Right renal pelvis (tissue), 4 donors: ENCODE measurements around the gene URM1. TPM values are rescaled to one million over a fixed set of nuclear protein-coding genes. Genes with fewer than 3 reads are reported as not detected.
"Not testable (repeated sequence)": the region's sequence is repeated elsewhere in the genome, so short reads cannot be mapped to it uniquely, and the experiment has no call there.

Experiments
- DNase-seq, 4 donors: peaks; one replicate each; pipeline ENCODE4 v3.0.0-alpha.2; 2013; ENCODE audit warnings: low read depth in 4 of 4, low spot score in 3 of 4, missing footprints in 1 of 4
- polyA plus RNA-seq, 4 donors: library from polyadenylated mRNA; unstranded; fragments of 120-200 nt; gene quantifications; one replicate each; pipeline ENCODE4 v1.2.1, GENCODE V29; 2013; ENCODE audit not compliant: insufficient read length in 4 of 4

Gene URM1
- polyA plus RNA-seq, 4 donors, result 52.0 to 65.8 (median 58.0) TPM

DNA sequence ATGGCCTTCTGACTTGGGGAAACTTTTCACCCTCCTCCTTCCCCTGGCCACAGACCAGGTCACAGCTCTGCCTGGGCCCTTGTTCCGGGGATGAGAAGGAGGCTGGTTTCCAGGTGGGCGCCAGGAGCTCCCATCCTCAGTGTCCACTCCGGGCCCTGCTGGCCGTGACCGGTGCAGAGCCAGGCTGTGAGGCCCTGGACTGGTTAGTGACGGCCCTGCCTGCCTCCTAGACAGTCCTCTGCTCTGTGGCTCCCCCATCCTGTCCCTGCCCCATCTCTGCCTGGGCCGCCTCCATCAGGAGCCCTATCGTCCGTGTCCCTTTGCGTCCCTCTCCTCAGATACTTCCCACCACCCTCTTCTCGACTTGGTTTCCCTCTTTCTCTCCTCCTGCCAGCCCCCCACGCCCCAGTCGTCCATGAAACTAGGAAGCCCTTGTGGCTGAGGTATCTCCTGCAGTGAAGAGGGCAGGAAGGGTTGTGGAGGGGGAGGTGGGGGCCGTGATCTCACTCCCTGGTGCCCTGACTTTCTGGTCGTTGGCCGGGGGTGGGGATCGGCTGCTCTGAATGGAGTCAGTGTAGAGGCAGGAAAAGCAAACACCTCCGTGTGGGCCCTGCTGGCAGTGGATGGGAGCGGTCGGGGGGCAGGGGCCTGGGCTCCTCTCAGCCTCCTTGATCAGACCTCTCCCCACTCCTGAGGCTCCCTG, 34.1 kb downstream of the URM1 start:
- DNase-seq, result no peak

DNA sequence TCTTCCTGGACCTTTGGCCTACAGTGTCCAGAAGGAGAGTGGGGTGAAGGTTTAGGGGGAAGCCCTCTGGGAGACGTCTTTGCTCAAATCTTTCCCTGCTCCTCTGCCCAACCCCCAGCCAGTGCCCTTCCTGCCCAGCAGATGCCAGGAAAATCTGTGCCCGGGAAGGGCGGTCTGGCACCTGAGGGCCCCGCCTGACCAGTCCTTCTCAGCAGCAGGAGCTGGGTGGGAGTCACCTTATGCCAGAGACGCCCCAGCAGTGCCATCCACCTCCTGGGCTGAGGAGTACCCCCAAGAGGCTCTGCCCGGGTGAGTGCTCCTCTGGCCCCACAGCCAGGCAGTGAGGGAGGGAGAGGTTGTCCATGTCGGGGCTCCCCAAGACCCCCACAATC, 34.6 kb downstream of the URM1 start:
- no peak for DNase-seq

DNA sequence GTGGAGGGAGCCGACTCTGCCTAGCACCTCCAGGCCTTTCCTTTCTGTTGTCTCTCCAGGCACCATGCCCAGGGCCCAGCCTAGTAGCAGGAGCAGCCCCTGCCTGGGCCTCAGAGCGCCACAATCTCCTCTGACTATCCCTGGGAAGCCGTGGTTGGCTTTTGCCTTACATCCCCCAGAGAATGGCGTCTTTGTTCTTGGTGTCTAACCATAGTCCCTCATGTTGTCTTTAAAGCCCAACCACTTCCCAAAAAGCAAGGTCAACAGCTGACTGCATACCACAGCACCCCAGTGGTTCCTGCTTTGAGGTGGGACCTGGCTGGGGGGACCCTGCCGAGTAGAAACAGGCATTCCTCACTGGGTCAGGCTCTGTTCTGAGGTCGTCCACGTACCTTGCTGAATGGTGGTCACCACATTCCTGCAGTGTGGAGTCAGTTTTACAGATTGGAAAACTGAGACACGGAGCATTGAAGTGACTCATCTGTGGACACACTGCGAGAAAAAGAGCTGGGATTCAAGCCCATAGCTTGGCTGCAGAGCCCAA, 35.7 kb downstream of the URM1 start:
- no peak for DNase-seq

DNA sequence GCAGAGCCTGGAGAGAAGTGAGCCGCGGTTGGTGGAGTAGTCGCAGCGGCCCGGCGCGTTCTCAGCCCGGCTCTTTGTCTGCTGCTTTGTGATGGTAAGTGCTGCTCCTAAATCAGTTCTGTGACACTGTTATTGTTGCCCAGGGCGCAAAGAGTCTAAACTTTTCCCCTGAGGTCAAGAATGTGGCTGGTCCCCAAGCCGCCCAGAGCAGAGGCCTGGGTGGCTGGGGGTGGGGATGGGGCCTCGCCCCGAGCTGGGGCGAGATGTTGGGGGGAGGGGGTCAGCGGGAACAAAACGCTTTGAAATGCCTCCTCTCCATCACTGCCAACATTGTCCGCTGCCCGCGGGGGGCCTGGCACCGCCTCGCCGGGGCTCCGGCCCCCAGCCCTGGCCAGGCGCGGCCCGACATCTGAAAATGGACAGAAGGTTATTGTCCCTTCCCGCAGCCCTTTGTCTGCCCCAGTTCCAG, 37.8 kb downstream of the URM1 start:
- DNase-seq, result no peak

DNA sequence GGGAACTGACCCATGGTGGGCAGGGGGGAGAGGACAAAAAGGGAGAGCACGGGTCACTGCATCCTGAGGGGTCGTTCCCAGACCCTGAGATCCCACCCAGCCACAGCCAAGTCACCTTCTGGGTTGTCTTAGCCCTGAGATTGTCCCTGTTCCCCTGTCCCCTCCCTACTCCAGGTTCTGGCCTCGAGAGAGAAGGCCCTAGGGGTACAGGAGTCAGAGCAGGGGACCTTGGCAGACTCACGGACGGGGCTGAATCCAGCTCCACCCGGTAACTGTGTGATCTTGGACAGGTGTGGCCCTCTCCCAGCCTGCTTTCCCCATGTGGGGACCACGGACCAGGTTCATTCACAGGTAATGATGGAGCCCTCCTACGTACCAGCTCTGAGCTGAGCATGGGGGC, 38.3 kb downstream of the URM1 start:
- DNase-seq, result no peak

DNA sequence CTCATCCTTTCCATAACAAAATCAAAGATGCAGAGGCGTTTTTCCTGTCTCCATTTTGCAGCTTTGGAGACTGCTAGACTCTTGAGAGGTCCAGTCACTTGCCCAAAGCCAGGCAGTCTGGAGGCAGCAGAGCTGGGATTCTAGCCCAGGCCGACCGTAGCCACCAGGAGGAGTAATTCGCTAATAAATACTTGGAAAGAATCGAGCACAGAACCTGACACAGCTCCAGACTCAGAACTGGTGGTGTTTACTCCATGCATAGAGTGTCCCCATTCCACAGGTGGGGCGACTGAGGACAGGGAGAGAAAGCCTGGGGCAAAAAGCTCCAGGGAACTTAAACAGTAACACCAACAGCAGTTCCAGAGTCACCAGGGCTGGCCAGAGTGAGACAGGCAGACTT, 38.8 kb downstream of the URM1 start:
- DNase-seq, result no peak

DNA sequence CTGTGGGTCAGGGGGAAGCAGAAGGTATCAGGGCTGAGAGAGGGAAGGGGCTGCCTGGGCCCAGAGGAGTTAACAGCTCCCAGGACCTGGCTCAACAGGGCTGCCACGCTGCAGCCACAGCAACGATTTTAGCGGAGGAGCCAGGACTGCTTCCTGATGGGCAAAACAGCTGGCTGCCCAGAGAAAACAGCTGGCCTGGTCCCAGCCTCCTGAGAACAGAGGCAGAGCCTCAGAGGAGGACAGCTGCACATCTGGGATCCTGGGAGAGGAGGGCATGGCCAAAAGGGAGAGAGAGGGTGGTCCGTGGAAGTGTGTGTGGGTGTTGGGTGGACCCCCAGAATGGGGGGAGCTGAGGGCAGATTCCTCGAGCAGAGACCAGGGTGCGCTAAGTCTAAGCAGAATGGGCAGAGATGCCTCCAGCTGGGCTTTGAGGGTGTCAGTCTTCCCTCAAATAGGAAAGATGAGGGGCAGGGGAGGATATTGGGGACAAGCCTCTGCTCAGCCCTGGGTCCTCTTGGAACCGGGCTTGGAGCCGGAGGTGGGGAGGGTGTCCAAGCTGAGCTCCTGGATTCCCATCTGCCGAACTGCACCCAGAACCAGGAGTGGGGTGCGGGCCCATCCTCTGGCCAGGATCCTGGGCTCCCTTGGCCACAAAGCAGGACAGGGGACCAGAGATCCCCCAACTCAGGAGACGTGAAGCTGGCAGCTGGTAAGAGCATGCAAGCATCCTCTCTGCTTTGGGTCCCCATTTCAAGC, 40.4 kb downstream of the URM1 start:
- DNase-seq, result no peak

DNA sequence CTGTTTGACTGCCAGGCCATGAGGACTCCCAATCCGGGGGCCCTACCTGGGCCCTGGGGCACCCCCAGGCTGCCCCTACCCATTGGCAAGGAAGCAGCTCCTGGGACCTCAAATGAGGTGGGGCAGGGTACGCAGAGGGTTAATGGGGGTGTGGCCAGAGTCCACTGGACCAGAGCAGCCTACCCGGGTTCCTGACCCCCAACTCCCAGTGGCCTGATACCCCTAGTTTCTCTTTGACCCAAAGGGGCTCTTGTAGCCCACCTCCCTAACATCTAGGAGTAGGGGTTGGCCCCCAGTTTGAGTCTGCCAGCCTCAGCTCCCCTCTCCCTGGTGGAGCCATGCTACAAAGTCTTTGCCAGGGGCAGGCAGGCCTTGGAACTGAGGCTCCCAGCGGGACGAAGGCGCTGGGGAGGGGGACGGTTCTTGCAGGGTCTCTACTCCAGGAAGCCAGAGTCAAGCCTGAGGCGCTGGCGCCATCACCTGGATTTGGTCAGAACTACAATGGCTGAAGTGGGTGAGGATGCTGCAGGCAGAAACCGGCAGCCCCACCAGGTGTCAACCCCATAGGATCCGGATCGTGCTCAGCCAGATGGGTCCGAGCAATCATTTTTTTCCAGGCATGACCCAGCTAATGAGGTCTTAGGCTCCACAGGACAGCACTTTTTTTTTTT, 41.1 kb downstream of the URM1 start:
- DNase-seq, result no peak

DNA sequence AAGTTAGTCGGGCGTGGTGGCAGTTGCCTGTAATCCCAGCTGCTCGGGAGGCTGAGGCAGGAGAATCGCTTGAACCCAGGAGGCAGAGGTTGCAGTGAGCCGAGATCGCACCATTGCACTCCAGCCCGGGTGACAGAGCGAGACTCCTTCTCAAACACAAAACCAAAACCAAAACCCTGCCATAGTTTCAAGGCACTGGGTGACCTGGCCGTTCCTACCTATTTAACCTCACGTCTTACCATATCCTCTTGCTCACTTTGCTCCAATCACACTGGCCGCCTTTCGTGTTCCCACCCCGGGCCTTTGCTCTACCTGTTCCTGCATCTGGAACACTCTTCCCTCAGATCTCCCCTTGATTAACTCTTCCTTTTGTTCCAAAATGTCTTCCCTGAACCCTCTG, 42.6 kb downstream of the URM1 start:
- not testable (repeated sequence) for DNase-seq

DNA sequence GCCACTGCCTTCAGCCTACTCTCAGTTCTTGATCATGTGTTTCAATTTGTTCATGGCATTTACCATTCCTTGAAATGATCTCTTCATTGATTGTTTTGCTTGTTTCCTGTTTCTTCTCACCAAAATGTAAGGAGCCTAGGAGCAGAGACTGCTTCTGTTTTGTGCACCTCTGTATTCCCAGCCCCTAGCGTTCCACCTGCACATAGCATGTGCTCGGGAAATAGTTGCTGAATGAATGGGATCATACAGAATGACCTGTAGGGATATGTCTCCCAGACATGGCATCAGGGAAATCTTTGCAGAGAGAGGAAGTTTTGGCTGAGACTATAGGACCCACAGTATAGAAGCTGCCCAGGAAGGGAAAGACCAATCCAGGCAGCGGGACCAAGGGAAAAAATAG, 43.3 kb downstream of the URM1 start:
- DNase-seq, result no peak

DNA sequence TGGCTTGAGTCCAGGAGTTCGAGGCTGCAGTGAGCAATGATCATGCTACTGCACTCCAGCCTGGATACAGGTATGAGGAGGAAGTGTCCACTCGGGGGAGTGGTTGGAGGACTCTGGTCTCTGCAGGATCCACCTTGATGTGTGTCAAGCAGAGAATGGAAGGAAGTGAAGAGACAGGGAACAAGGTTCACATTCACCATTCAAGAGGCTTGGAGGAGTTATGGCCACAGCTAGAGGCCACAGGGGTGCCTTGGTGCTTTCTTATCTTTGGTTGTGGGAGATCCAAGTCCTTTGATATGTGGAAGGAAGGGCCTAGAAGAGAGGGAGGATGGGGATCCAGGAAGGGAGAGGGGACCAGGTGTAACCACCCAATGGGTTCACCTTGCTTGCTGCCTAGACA, 44.1 kb downstream of the URM1 start:
- DNase-seq, result no peak

DNA sequence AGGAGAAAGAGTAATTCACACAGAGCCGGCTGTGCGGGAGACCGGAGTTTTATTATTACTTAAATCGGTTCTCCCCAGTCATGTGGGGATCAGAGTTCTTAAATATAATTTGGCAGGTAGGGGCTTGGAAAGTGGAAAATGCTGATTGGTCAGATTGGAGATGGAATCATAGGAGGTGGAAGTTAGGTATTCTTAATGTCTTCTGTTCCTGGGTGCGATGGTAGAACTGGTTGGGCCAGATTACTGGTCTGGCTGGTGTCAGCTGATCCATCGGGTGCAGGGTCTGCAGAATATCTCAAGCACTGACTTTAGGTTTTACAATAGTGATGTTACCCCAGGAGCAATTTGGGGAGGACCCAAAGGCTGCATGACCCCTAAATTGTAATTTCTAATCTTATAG, 44.8 kb downstream of the URM1 start:
- DNase-seq, result no peak

DNA sequence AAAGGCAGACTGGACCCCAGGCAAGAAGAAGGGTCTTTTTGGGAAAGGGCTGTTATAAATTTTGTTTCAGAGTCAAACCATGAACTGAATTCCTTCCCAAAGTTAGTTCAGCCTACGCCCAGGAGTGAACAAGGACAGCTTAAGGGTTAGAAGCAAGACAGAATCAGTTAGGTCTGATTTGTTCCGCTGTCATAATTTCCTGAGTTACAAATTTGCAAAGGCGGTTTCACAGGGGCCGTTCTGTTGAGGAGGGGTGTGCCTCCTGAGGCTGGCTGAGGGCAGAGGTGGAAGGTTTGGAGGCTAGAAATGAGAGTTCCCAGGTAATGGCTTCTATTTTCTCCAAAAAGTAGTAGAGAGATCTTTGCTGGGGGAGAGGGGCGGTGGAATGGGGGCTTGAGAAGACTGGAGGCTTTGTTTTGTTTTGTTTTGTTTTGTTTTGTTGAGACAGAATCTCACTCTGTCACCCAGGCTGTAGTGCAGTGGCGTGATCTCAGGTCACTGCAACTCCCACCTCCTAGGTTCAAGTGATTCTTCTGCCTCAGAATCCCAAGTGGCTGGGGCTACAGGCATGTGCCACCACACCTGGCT, 45.4 kb downstream of the URM1 start:
- DNase-seq, result no peak

DNA sequence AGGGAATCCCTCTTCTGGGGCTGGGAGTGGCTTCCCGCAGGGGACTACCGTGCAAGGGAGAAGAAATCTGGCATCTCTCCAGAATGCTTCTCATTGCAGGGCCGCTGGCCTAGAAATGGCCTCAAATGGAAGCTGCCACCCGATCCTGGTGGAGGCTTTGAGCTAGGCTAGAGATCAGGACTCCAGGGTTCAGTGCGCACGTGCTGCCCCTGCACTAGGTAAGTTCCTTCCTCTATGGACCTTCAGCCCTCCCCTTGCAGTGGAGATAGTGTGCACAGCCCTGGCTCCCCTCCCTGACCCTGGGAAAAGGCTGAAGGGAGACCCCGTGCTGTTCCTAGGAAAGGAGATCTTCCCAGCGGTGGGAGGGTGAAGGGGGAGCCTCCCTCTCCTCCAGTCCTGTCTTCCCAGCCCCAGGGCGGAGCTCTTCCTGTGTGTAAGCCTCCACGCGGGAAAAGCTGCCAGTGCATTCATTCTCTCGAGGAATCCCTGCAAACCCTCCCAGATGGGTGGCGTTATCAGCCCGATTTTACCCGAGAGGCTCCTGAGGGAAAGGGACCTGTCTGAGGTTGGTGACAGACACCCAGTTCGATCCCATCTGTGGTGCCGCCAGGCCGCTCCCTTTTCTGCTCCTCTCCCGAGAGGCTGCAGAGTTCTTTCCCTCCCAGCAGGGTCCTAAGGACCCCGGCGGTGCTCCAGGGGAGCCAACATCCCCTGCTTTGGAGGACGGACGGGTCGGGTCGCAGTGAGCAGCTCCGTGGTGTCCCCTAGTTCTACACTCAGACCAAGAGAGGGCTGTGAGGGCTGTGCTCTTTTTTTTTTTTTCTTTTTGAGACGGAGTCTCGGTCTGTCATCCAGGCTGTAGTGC, 48.1 kb downstream of the URM1 start:
- DNase-seq, result no peak

DNA sequence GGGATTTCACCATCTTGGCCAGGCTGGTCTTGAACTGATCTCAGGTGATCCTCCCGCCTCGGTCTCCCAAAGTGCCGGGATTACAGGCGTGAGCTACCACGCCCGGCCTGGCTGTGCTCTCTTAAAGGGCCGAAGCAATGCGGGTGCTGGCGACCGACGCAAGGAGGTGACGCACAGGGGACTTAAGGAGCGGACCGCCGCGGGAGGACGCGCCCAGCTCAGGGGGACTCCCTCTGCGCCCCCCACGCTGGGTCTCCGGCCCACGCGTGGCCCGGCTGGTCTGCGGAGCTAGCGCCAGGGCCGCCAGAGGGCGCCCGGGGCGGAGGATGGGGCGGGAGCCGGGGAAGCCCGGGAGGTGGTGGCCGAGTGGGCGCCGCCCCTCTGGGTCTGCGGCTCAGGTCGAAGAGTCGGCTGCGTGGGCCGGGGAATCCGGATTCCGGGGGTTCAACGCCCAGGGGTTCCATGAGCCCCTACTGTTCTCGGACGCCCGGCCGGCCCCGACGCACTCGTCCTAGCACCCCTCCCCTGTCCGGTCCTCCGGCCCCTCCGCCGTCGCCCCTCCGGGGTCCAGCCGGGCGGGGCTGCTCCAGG, 49.0 kb downstream of the URM1 start:
- peak in 3 of 4 donors; percentile 54 to 67 (median 60) for DNase-seq

DNA sequence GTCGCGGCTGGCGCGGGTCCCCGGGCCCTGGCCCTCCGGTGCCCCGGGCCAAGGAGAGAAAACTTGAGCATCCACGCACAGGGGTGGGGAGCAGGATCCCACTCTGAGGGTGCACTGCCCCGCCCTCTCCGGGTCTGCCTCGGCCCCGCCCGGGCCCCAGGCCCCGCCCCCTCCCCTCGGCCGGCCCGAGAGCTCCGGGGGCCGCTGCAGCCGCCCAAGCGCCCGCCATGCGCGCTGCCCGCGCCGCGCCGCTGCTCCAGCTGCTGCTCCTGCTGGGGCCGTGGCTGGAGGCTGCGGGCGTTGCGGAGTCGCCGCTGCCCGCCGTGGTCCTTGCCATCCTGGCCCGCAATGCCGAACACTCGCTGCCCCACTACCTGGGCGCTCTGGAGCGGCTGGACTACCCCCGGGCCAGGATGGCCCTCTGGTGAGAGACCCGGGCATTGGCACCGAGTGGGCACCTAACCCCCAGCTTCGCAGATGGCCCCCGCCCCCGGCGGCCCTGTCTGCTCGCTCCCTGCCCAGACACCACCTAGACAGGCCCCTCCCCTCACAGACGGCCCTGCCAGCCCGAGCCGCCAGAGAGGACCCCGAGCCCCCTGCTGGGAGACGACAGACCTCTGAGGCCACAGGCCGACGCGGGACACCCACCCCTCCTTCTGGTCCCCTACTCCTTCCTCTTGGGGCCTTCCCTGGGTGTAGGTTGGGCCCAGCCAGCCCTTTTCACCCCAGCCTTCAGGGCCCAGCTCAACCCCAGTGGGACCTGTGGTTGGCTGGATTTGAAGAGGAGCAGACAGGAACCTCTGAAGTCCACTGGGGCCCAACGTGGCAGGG, 49.7 kb downstream of the URM1 start, which contains the start of gene CERCAM:
TSS of gene CERCAM (plus strand) at position 207 of the 831 bp plus-strand sequence. CDS start at position 228, 21 bp downstream.
- DNase-seq, result no peak

DNA sequence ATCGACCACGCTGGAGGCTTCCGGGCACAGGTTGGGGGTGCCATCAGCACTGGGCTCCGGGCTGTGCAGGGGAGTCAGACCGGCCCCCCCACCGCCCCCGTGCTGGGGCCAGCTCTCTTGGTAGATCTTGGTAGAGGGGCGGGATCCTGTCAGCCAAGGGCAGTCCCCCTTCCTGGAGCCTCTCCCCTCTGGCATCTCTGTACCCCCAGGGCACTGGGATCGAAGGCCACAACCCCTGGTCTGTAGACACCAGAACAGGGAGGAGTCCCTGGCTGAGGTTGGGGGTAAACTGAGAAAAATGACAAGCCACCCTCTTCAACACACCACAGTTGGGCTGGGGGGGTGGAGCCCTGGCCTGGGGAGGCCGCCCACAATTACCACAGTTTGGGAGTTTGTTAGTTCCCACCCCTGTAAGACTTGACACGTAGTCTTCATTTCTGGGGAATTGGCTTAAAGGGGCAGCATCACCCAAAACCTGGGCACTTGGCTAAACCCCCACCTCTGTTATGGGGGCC, 50.4 kb downstream of the URM1 start:
- DNase-seq, result no peak

DNA sequence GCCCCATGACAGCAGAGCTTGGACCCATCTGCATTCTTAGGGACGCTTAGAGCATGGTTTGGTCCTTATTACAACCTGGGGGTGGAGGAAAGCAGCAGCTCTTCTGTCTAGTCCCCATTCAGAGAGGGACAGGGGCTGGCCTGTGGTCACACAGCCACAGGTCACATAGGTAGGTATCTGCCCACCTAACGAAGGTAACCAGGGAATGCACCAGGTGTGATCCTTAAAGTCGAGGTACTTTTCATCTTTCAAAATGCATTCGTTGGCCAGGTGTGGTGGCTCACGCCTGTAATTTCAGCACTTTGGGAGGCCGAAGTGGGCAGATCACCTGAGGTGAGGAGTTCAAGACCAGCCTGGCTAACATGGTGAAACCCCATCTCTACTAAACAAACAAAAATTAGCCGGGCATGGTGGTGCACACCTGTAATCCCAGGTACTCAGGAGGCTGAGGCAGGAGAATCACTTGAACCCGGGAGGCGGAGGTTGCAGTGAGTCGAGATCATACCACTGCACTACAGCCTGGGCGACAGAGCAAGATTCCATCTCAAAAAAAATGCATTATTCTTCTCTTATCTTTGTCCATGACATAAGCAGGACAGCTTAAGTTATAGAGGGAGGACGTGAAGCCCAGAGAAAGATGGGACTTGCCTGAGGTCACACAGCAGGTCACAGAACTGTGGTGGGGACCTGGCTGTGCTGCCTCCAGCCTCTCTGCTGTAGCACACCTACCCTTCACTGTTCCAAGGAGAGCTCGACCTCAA, 51.0 kb downstream of the URM1 start:
- not testable (repeated sequence) for DNase-seq
